ENCODE results near the gene SSB. TPM values are rescaled to one million over a fixed set of nuclear protein-coding genes. Genes with fewer than 3 reads are reported as not detected.
"Not testable (repeated sequence)": the region's sequence is repeated elsewhere in the genome, so short reads cannot be mapped to it uniquely, and the experiment has no call there.

Gene SSB
- total RNA-seq, 1 experiment from 2014 or later = 108 TPM

DNA sequence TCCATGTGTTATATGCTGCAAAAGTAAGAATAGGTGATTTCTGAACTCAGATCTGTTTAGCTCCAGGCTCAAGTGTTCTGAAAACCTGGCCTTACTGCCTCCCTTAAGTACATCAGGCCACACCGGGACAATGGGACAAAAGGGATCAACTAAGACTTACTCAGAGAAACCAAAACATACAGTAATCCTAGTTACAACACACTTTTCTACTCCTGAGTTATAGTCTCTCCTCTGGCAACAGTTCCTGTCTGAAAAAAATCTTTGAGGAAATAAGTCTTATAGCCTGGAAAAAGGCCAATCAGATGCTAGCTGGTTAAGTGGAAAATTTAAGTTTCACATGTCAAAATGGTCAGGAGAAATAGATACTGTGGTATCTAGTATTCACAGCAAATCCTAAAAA, 20.4 kb downstream of the SSB start:
- Histone ChIP-seq H3K27me3 (ENCODE audit: low read length) (no peaks in the 10 kb centered on the region), H3K27ac (ENCODE audit: low read length) (peak overlapping the region; percentile 54)
- DNase-seq = peak; percentile 74

DNA sequence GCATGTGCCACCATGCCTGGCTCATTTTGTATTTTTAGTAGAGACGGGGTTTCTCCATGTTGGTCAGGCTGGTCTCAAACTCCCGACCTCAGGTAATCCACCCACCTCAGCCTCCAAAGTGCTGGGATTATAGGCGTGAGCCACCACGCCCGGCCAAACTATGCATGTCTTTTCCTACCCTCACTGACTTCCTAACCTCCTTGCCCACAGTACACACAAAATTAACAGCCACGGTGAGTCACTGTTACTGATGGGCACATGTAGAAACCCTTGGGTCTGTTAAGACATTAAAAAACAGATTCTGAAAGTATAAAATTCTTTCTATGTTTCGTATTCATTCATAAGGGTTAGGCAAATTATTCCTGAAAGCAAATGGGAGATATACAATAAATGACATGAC, 21.4 kb downstream of the SSB start:
- DNase-seq (peak; percentile 90), ATAC-seq (peak; percentile 56)
- H3K4me1 ChIP-seq (ENCODE audit: insufficient read depth, low read length) = peaks cover 67% of the 10 kb centered on the region
- H2AFZ ChIP-seq (ENCODE audit: low read length); H3K36me3 ChIP-seq (ENCODE audit: low read depth, low read length); H3K27me3 ChIP-seq (ENCODE audit: low read length); H3K9me2 ChIP-seq (replicated peaks; ENCODE audit: low read length); CTCF ChIA-PET; BruUV-seq (replicated peaks); POLR2A ChIA-PET (ENCODE audit: unreplicated experiment); H4K20me1 ChIP-seq (ENCODE audit: low read length); H3K9me3 ChIP-seq (ENCODE audit: low read length); intact Hi-C loops (cut with micrococcal nuclease): not testable (repeated sequence)
- peaks cover 16% of the 10 kb centered on the region for H3F3A ChIP-seq (ENCODE audit: low read length, unreplicated experiment)
- H3K27ac ChIP-seq (ENCODE audit: low read length) = peak overlapping the region; percentile 54
- H3K4me3 ChIP-seq (ENCODE audit: low read length) = peak overlapping the region; percentile 16
- H3K4me2 ChIP-seq (ENCODE audit: low read length) = peak overlapping the region; percentile 76
- peaks cover 44% of the 10 kb centered on the region for H3K79me2 ChIP-seq (ENCODE audit: low read length)
- H3K9ac ChIP-seq (ENCODE audit: low read length) = 0 out of 2 replicates have a peak overlapping the region, but pooled peaks have one; percentile 0

More for the DNA sequence above, 20.4 kb downstream of the SSB start:
- intact Hi-C loops (cut with micrococcal nuclease) = no loop called here
- Histone ChIP-seq H3K36me3 (ENCODE audit: low read depth, low read length) (peaks cover 4% of the 10 kb centered on the region), H3K4me1 (ENCODE audit: insufficient read depth, low read length) (peaks cover 69% of the 10 kb centered on the region), H2AFZ (ENCODE audit: low read length) (no peak overlapping the region), H4K20me1 (ENCODE audit: low read length) (no peaks in the 10 kb centered on the region), H3K9me2 (replicated peaks; ENCODE audit: low read length) (no peaks in the 10 kb centered on the region), H3F3A (ENCODE audit: low read length, unreplicated experiment) (peaks cover 16% of the 10 kb centered on the region), H3K9ac (ENCODE audit: low read length) (no peak overlapping the region), H3K9me3 (ENCODE audit: low read length) (no peaks in the 10 kb centered on the region), H3K4me3 (ENCODE audit: low read length) (no peak overlapping the region), H3K79me2 (ENCODE audit: low read length) (peaks cover 39% of the 10 kb centered on the region), H3K4me2 (ENCODE audit: low read length) (peak overlapping the region; percentile 76)
- ATAC-seq = 0 out of 2 replicates have a peak, but pooled peaks have one; percentile 9
- TF ChIP-seq CTCF (conservative IDR thresholded peaks at IDR 0.05; ENCODE audit: low read depth, low read length) (no peak), EZH2 (IDR thresholded peaks at IDR 0.05; ENCODE audit: low read length, unreplicated experiment) (no peak), EZH2phosphoT487 (IDR thresholded peaks at IDR 0.05; ENCODE audit: borderline replicate concordance, low read length) (no peak)
- POLR2A ChIA-PET (ENCODE audit: unreplicated experiment) = no interaction called here
- BruUV-seq (replicated peaks) = no TSS peak
- CTCF ChIA-PET = no interaction called here

- Histone ChIP-seq H2AFZ (ENCODE audit: low read length) (no peak overlapping the region), H4K20me1 (ENCODE audit: low read length) (no peaks in the 10 kb centered on the region), H3F3A (ENCODE audit: low read length, unreplicated experiment) (peaks cover 13% of the 10 kb centered on the region), H3K79me2 (ENCODE audit: low read length) (peaks cover 44% of the 10 kb centered on the region), H3K4me1 (ENCODE audit: insufficient read depth, low read length) (peaks cover 55% of the 10 kb centered on the region), H3K9ac (ENCODE audit: low read length) (no peak overlapping the region), H3K27me3 (ENCODE audit: low read length) (no peaks in the 10 kb centered on the region), H3K4me2 (ENCODE audit: low read length) (peak overlapping the region; percentile 86), H3K9me2 (replicated peaks; ENCODE audit: low read length) (no peaks in the 10 kb centered on the region), H3K27ac (ENCODE audit: low read length) (no peak overlapping the region), H3K36me3 (ENCODE audit: low read depth, low read length) (no peaks in the 10 kb centered on the region), H3K4me3 (ENCODE audit: low read length) (0 out of 2 replicates have a peak overlapping the region, but pooled peaks have one; percentile 78), H3K9me3 (ENCODE audit: low read length) (no peaks in the 10 kb centered on the region)
- ATAC-seq (no peak), DNase-seq (no peak)
- CTCF ChIA-PET = no interaction called here
- TF ChIP-seq EZH2phosphoT487 (IDR thresholded peaks at IDR 0.05; ENCODE audit: borderline replicate concordance, low read length) = no peak
- no peak for TF ChIP-seq CTCF (conservative IDR thresholded peaks at IDR 0.05; ENCODE audit: low read depth, low read length)
- no peak for TF ChIP-seq EZH2 (IDR thresholded peaks at IDR 0.05; ENCODE audit: low read length, unreplicated experiment)
- intact Hi-C loops (cut with micrococcal nuclease) = no loop called here
- no TSS peak for BruUV-seq (replicated peaks)
- POLR2A ChIA-PET (ENCODE audit: unreplicated experiment) = interaction anchor here (0.5 kb wide), 1 partner anchor 104 kb away, joined by 5 read pairs; no protein-coding TSS in a partner anchor
These were observed 23.4 kb downstream of the SSB start for GRCh38 chr2:169822036-169822435.

All from PC-3 (cell line).